GM19452 (cell line): ENCODE data around the gene WSB1.

Experiments used
- ATAC-seq: cut with Tn5 transposase; IDR thresholded peaks from one replicate; pipeline ENCODE4 v1.9.1; 2021; ENCODE audit not compliant: unreplicated experiment

WSB1 gene

DNA sequence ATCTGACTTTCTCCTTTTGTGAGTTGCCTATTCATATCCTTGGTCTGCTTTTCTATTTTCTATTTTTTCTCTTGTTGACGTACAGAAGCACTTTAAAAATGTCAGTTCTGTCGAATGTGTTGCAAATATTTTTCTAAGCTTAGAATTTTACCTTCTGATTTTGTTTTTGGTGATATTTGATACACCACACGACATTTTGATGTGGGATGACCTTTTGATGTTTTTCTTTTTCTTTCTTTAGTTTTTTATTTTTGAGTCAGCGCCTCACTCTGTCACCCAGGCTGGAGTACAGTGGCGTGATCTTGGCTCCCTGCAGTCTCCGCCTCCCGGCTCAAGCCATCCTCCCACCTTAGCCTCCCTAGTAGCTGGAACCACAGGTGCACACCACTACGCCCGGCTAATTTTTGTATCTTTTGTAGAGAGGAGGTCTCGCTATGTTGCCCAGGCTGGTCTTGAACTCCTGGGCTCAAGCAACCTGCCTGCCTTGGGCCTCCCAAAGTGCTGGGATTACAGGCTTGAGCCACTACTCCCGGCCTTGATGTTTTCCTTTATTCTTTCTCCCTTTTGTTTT lies 39.6 kb downstream of the WSB1 start:
- no peak for ATAC-seq

DNA sequence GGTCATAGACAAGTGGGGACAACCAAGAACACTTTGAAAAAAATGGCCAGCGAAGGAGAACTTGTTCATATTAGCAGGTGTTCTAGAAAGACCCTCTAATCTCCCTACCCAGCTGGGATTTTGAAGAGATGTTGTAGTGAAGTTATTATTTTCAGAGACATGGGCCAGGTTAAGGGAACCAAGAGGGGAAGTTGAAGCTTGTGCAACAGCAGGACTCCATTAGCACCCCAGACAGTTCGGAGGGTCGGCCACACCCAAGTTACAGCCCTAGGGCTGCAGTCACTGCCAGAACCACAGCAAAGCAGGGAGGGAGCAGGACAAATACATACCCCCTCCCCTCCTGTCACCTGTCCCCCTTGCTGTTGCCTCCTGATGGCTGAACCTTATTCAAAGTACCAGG lies 42.3 kb downstream of the WSB1 start:
- no peak for ATAC-seq

DNA sequence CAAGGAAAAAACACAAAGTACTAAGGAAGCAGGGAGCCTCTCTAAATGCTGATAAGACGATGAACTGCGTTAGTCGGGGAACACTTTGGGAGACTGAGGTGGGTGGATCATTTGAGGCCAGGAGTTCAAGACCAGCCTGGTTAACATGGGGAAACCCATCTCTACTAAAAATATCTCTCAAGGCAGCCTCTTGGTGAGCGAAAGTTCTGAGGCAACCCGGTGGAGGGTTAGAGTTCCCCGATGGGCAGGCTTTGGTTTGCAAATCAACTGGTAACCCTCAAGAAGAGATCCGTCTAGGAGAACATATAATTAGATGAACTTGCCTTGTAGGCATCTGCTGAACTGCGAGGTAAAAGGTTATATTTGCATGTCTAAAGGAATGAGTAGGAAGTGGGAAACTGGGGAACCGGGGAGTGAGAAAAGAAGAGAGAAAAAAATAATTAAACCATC lies 44.6 kb downstream of the WSB1 start:
- peak; percentile 42 for ATAC-seq

DNA sequence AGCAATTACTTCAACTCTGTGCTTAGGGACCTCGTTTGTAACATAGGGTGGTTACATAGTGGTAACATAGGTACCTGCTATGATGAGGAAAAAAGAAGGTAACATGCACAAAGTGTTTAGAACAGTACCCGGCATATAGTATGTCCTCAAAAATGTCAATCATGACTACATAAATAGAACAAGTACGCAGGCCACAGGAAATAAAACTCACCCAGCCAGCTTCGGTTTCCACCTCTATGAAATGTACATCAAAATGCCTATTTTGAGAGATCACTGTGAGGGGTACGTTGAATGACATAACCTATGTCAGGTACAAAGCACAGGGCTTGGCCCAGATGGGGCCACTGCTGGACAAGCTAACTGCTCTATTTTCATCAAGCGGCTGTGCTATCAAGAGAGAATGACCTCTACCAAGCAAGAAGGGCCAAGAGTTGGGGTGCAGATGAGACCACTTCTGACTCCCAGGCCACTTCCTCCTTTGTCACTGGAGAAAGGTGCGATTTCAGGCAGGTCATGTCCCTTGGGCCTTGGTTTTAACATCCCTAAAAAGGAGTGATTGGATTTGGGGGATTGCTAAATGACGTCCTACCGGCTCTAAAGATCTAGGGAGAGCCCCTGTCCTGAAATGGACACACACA lies 45.4 kb downstream of the WSB1 start:
- peak; percentile 54 for ATAC-seq

DNA sequence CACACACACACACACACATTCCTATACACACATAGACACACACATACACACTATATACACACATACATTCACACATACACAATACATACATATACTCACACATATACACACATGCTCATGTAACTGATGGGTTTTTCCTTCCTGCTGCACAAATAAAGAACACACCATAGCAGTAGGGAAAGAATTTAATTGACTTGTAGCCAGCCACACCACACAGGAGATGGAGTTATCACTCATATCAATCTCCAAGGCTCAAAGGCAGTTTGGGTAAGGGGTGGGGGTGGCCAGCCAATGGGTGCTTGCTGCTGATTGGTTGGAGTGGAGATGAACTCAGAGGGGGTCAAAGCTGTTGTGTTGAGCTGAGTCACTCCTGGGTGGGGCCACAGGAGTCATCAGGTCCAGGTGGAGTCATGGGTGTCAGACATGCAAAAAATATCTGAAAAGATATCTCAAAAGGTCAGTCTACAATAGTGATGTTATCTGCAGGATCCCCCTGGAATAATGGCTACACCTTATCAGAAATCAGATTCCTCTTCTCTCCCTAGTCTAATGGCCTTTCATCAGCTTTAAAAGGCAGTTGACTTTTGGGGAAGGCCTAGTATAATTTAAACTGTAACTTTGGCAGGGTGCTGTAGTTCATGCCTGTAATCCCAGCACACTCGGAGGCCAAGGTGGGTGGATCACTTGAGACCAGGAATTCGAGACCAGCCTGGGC lies 46.1 kb downstream of the WSB1 start:
- no peak for ATAC-seq

DNA sequence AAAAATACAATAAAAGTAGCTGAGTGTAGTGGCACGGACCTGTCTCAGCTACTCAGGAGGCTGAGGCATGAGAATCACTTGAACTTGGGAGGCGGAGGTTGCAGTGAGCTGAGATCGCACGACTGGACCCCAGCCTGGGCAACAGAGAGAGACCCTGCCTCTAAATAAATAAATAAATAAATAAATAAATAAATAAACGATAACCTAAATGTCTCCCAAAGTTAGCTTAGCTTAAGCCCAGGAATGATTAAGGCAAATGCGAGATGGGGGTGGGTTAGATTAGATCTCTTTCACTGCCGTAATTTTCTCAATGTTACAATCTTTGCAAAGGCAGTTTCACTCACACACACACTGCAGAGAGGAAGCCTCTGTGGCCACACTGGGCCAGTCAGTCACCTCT lies 46.7 kb downstream of the WSB1 start:
- ATAC-seq, result no peak

DNA sequence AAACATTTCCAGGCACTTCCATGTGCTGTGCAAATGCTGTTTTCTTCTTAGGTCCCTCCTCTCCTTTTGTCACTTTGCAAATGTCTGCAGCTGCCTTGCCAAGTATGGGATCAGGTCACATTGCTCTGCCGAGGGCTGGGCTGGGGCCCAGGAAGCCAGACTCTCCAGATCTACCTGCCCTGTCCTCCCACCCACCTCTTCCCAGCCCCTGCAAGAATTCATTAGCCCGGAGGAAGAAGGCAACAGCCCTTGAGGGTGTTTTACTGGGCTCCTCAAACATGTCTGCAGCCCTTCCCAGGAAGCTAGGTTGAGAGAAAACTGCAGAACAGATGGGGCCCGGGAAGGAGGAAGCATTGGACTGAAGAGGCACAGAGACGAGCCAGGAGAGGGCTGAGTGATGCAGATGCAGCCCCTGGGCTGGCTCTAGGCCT lies 47.1 kb downstream of the WSB1 start:
- no peak for ATAC-seq

DNA sequence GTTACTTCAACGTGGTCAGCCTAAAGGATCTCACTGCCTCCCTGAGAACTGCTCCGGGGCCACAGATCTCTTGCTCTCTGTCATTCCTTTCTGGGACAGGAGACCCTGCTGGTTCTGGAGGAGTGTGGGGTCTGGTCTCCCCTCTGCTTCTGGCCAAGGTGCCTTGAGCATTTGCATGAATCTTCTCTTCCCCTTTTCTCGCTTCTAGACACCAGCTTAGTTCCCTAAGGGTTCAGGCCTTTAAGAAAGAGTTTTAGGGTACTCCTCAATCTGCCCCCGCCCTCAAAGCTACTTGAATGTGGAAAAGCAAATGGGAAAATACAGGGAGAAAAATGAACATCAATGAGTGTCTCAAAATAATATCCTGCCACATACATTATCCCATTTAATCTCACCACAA lies 48.1 kb downstream of the WSB1 start:
- no peak for ATAC-seq

DNA sequence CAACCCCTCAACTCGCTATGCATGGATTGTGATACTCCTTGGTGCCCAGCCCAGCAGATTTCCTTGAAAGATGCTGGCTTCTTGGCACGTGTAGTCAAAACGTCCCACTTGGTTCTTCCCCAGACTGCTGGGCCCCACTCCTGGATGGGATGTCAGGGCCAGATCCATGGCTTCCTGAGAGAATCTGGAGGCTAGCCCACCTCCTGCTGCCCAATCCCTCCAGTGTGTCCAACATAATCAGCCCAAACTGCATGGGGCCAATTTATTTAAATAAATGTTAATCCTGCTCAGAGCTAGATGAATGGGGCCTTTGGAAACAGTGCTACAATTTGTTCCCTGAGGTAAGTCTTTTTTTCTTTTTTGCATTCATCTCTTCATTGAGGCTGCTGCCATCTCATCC lies 49.4 kb downstream of the WSB1 start:
- ATAC-seq, result no peak

DNA sequence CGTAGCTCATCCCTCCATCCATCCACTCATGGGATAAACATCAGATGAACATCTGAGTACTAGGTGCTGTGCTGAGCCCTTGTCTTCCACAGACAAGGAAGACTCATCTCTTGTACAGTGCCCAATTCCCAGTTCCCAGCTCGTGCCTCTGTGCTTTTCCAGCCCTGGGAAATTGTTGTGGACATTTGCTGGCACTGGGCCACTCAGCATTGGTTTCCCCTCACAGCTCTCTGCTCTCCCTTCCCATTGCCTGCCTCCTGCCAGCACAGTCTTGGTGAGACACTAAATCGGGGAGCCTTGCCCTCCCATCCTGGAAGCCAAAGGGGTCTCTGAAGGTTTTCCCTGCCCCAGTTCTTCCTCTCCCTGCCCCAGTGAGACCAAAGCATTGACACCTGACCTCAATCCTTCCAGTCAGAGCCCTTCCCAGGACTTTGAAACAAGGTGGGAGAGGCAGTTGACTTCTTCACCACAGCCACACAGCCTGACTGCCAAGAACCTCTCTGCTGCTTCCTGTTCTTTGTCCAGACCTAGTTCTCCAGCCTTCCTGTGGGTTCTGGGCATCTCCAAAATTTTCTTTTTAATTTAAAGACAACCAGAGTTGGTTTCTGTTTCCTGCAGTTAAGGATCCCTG lies 50.2 kb downstream of the WSB1 start:
- no peak for ATAC-seq

DNA sequence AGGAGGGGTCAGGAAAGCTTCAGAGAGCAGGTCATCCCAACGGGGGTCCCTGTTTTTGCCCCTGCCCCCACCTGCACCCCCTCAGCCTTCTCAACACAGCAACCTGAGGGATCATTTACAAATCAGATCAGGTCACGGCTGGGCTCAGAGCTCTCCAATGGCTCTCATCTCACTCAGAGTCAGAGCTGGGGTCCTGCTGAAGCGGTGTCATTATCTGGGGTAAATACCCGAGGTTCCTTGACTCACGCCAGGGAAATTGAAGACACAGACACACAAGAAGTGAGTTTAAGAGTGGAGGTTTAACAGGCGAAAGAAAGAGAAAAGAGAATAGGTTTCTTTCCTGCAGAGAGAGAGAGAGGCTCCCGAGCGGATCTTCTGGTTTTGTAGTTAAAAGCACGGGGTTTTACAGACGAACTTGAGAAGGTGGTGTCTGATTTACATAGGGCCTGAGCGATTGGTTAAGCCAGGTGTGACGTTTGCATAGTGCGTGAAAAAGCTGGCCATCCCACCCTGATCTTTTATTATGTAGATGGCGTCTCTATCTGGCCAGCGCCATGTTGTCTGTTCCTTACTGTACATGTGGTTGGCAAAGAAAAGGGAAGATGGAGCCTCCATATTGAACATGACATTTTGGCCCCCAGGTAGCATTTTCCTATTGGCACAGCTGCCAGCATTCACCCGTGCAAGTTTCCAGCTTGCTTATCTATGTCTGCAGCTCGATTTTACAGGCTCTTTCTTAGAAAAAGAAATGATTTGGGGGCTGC lies 51.4 kb downstream of the WSB1 start:
- no peak for ATAC-seq

DNA sequence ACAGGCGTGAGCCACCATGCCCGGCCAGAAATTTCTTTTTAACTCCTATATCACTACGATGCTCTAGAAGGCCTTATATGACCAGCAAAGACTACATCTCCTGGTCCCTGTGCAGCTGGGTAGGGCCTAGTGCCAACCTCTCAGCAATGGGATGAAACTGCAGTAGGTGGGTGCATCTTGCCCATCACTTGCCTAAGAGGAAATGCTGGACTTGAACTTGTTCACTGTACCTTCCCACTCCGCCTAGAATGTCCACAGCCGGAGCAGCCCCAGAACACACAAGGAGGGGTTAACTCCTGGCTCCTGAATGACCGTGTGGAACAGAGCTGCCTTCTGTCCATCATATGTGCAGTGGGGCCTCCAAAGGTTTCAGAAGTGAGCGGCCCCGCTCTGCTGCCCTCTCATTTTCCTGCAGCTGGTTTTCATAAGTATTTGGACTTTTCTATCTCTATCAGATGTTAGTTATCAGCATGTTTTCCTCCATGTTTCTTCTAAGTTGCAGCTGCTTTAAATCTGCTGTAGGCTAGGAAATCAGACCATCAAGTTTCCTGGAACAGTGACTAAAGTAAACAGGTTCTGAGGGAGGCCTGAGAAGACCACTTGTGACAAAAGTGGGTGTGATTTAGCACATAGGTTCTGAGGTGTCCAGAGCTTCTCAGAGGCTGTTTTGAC lies 52.5 kb downstream of the WSB1 start:
- ATAC-seq, result no peak

DNA sequence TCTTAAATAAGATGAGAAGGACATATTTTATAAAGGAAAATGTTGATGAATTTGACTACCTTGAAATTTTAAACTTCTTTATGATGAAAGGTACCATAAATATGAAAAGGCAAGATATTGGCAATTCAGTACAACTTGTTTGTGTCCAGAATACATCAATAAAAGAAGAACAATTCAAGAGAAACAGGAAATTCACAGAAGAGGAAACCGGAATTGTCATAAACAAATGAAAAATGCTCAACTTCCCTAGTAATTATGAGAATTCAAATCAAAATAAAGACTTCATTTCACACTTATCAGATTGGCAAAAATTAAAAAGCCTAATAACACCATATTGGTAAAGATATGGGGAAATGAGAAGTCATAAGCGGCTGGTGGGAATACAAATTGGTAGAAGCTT lies 54.3 kb downstream of the WSB1 start:
- no peak for ATAC-seq

DNA sequence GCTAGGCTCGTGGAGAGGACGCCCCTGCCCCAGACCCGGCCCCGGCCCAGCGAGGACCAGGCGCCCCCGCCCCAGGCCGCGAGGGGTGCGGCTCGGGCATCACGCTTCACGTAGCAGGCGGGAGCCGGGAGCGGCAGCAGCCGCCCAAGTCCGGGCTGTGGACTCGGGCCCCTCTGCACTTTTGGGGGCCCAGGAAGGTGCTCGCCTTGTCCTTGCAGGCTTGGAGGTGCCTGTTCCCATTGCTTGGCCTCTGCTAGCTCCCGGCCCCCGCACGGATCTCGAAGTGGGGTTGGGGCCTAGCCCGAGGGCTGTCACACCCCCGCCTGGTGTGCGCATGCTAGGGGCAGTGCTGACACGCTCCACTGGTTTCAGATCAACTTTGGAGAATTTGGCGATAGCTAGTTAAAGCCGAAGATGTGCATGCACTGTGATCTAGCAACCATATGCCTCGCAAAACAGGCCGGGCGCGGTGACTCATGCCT lies 55.7 kb downstream of the WSB1 start:
- ATAC-seq, result no peak

DNA sequence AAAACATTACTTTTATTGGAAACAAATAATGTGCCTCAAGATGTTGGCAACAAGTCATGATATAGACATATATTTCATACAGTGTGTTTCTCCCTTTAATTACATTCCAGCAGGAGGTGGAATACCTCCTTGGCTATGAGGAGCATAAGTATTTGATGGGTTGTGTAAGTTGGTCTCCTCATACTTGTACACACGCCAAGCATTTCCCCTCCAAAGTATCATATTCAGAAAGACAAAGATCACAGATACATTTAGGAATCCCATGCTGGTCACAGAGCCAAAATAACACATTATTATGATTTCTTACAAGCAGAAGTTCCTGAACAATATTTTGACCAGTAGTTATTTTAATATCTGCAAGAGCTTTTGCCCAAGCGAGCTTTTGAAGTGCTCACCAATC lies 57.8 kb downstream of the WSB1 start:
- no peak for ATAC-seq

DNA sequence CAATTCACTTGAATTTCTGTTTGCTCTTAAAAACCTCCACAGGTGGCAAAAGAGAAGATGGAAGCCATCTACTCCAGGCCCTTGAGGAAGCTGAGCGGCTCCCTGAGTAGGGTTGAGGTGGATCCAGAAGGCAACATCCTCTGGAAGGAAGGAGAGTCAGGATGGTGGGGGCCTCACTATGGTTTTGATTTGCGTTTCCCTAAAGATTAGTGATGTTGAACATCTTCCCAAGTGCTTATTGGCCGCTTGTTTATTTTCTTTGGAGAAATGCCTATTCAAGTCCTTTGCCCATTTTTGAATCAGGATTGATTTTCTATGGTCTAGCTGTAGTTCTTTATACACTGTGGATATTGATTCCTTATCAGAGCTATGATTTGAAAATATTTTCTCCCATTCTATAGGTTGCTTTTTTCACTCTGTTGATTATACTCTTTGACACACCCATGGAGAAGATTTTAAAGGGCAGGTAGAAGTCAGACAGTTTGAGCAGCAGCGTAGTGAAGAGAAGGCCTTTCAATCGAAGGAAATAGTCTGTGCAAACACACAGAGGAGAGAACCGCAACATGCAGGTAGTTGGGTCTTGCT lies 58.6 kb downstream of the WSB1 start:
- no peak for ATAC-seq

DNA sequence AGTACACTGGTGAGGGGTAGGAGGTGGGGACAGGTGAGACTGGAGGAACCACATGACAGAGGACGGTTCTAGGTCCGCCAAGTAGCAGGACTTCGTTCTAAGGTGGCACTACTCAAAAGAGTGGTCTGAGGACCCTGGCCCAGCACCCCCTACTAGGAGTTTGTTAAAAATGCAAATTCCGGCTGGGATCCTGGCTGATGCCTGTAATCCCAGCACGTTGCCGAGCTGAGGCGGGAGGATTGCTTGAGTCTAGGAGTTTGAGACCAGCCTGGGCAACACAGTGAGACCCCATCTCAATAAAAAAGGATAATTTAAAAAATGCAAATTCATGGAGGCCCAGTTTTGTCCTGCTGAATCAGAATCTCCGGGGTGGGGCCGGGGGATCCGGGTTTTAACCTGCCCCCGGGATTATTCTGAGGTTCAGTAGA lies 59.1 kb downstream of the WSB1 start:
- ATAC-seq, result no peak

DNA sequence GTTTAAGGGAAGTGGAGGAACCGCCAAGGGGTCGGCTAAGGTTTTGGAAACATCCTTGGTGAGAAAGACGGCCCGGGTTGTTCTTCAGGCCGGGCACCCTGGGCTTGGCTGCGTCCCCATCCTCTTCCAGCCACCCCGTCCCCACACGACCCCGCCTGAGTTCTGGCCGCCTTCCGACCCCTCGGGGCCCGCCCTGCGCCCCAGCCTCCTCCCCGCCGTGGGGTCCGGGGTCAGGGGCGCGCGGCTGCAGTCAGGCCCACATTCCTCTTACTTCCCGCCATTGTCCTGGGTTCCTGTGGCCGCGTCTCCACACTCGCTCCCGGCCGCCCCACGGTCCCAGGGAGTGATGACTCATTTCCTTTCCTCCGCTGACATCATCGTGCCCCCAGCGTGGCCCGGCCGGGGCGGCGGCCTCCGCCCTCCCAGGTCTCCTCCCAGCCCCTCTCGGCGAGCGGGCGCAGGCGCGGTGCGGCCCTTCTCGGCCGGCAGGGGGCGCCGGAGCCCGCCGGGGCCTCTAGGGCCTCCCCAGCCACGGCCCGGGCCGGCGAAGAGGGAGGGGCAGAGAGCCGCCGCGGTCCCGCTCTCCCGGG lies 59.6 kb downstream of the WSB1 start:
- ATAC-seq, result peak; percentile 78

DNA sequence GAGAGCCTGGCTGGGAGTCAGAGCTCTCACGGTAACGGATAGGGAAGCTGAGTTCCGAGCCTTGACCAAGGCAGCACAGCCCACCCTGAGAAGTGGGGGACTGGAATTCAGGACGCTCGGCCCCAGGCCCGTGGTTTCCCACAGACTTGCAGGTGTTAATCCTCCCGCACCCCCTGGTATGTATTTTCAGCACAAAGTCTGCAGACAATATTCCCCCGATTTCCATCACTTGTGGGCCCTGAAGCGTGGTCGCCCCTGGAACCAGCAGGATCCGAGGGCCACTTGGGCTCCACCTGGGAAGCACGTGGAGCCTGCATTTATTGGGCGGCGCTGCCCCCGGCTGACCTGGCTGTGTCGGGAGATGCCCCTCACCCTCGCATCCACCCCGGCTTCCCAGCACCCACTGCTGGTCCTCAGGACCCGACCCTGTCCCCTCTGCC lies 60.2 kb downstream of the WSB1 start:
- no peak for ATAC-seq
